Measurements from ENCODE around the gene CHST15.

CHST15 gene

GRCh38 chr10:123962756-123963530 lies 130.5 kb downstream of the CHST15 start:
- H3K4me3 ChIP-seq (ENCODE audit: low read depth, low read length), result no peak overlapping the region
- in situ Hi-C loops (cut with HindIII; ENCODE audit: low sequenced_read_pairs), result no loop called here
- DNase-seq (ENCODE audit: low read depth, low spot score), result no peak
- TF ChIP-seq CTCF (IDR thresholded peaks at IDR 0.05; ENCODE audit: low read depth, low read length), result no peak

GRCh38 chr10:123958241-123958640 lies 135.2 kb downstream of the CHST15 start:
- no peak for DNase-seq (ENCODE audit: low read depth, low spot score)
- H3K4me3 ChIP-seq (ENCODE audit: low read depth, low read length), result no peak overlapping the region
- TF ChIP-seq CTCF (IDR thresholded peaks at IDR 0.05; ENCODE audit: low read depth, low read length), result no peak
- in situ Hi-C loops (cut with HindIII; ENCODE audit: low sequenced_read_pairs), result no loop called here

Measured in astrocyte of the spinal cord (primary cell).